ENCODE data around the gene ARHGAP9.
A peak's percentile ranks its signal among the peaks of the same experiment; 100 is the strongest.
"Not testable (repeated sequence)": the region's sequence is repeated elsewhere in the genome, so short reads cannot be mapped to it uniquely, and the experiment has no call there.

ARHGAP9 gene

GRCh38 chr12:57456737-57457490 is 22.8 kb downstream of the ARHGAP9 start:
- no peak for DNase-seq (ENCODE audit: low spot score)

- no peak for DNase-seq (ENCODE audit: low spot score)
Measured at GRCh38 chr12:57456145-57456700, 23.4 kb downstream of the ARHGAP9 start.

DNA sequence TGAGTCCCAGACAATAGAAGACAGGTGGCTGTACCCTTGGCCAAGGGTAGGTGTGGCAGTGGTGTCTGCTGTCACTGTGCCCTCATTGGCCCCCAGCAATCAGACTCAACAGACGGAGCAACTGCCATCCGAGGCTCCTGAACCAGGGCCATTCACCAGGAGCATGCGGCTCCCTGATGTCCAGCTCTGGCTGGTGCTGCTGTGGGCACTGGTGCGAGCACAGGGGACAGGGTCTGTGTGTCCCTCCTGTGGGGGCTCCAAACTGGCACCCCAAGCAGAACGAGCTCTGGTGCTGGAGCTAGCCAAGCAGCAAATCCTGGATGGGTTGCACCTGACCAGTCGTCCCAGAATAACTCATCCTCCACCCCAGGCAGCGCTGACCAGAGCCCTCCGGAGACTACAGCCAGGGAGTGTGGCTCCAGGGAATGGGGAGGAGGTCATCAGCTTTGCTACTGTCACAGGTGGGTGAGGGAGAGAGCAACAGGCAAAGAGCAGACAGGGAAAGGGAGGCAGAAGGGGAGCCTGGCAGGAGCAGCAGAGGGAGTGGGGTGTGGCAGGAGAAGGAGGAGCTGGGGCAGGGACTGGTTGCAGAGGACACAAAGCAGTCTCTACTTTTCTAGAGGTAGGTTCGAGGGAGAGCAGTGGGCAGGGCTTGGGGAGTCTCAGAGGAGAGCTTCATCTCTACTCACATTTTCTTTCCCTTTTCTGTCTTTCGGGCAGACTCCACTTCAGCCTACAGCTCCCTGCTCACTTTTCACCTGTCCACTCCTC is 24.1 kb downstream of the ARHGAP9 start:
- DNase-seq (ENCODE audit: low spot score): no peak

- peak; percentile 80 for DNase-seq (ENCODE audit: low spot score)
Measured at GRCh38 chr12:57454566-57455373, 24.9 kb downstream of the ARHGAP9 start, which contains the start of gene INHBE. TSS of gene INHBE (plus strand) at chr12:57455307. CDS start at chr12:57455537, 230 bp downstream.

GRCh38 chr12:57454213-57454565 is 25.5 kb downstream of the ARHGAP9 start:
- DNase-seq (ENCODE audit: low spot score): no peak

DNA sequence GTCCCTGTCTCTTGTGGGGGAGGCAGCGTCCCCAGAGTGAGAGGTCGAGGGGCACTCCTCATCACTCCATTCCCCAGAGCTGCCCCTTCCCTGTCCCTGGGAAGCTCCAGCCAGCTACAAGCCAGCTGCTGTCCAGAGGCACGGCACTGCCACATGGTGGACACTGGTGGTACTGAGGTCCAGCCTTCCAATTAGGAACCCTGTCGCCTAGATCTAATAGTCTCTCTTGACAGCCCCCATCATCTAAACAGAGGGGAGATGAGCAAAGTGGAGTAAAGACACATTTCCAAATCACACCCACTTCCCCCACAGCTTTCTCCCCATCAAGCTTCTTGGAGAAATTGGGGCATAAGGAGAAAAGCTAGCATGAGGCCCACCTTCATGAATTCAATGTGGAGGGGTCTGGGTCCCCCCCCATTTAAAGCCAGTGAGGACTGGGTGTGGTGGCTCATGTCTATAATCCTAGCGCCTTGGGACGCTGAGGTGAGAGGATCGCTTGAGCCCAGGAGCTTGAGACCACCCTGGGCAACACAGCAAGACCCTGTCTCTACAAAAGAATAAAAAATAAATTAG is 26.6 kb downstream of the ARHGAP9 start:
- peak; percentile 74 for DNase-seq (ENCODE audit: low spot score)

DNA sequence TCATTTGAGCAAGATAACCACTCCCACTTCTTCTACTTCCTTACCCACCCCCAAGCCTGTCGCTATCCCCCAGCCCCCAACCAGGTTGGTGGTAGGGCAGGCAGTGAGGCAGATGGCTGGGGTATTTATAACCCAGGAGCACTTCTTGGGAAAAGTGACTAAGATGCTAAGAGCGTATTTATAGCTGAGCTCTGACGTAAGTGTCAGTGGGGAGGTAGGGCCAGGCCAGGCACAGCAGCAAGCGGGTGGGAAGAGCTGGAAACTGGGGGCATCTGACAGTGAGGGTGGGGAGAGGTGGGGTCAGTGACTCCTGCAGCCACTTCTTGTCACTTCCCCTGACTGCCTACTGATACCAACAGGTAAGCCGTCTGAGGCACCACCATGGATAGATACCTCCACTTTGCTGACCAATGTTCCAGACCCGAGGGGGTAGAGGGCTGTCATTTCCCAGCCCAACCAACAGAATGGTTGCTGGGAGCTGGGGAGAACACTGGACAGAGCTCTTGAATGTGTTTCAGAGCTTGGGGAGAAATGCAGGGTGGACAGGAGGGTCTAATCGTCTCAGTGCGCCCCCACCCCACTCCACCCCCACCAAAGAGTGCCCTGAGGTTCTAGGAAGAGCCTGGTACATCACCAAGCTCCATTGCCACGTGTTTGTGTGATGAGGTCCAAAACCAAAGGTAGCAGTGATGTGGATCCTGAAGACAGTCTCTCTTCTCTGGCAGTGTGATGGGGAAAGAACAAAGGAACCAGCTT is 27.3 kb downstream of the ARHGAP9 start:
- no peak for DNase-seq (ENCODE audit: low spot score)

- no peak for DNase-seq (ENCODE audit: low spot score)
Measured at GRCh38 chr12:57451233-57451778, 28.4 kb downstream of the ARHGAP9 start.

- DNase-seq (ENCODE audit: low spot score): no peak
Measured at GRCh38 chr12:57450057-57450456, 29.6 kb downstream of the ARHGAP9 start.

DNA sequence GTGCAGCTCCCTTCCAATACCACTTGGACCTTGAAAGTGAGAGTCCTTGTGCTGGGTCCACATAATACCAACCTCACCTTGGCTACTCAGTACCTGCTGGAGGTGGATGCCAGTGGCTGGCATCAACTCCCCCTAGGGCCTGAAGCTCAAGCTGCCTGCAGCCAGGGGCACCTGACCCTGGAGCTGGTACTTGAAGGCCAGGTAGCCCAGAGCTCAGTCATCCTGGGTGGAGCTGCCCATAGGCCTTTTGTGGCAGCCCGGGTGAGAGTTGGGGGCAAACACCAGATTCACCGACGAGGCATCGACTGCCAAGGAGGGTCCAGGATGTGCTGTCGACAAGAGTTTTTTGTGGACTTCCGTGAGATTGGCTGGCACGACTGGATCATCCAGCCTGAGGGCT is 30.3 kb downstream of the ARHGAP9 start:
- no peak for DNase-seq (ENCODE audit: low spot score)

GRCh38 chr12:57448669-57449068 is 31.0 kb downstream of the ARHGAP9 start:
- no peak for DNase-seq (ENCODE audit: low spot score)

- no peak for DNase-seq (ENCODE audit: low spot score)
Measured at GRCh38 chr12:57446292-57446960, 33.2 kb downstream of the ARHGAP9 start.

GRCh38 chr12:57444744-57445143 is 34.9 kb downstream of the ARHGAP9 start:
- no peak for DNase-seq (ENCODE audit: low spot score)

- DNase-seq (ENCODE audit: low spot score): not testable (repeated sequence)
Measured at GRCh38 chr12:57444337-57444736, 35.3 kb downstream of the ARHGAP9 start.

- DNase-seq (ENCODE audit: low spot score): no peak
Measured at GRCh38 chr12:57441846-57442427, 37.7 kb downstream of the ARHGAP9 start.

DNA sequence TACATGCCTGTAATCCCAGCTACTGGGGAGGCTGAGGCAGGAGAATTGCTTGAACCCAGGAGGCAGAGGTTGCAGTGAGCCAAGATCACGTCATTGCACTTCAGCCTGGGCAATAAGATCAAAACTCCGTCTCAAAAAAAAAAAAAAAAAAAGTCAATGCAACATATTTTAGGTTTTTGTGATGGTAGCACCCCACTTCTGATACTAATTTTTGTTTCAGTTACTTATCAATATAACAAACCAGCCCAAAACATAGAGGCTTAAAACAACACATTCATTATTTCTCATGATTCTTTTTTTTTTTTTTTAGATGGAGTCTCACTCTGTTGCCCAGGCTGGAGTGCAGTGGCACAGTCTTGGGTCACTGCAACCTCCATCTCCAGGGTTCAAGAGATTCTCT is 38.3 kb downstream of the ARHGAP9 start:
- DNase-seq (ENCODE audit: low spot score): not testable (repeated sequence)

GRCh38 chr12:57439762-57440266 is 39.9 kb downstream of the ARHGAP9 start:
- DNase-seq (ENCODE audit: low spot score): no peak

- DNase-seq (ENCODE audit: low spot score): no peak
Measured at GRCh38 chr12:57438400-57438799, 41.3 kb downstream of the ARHGAP9 start.

DNA sequence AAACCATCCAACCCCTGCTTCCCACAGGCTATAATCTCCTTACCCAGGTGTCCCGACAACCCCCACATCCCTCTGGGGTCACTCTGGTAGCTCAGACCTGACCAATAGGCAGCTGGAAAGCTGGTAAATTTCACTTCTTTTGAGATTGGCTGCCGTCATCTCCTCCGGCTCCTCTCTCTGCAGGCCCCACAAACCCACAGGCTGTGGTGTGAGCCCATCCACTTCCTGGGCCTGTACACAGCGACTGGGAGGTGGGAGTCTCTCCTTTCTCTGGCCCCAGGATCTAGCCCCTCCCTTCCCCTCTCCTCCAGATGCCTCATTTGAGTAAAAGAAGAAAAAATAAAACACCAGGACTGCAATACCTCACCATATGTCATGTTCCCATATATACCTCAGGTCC is 44.4 kb downstream of the ARHGAP9 start:
- no peak for DNase-seq (ENCODE audit: low spot score)

All from iPS-NIHi11 (cell line).